CD4-positive, alpha-beta T cell (primary cell): Measurements from ENCODE around the gene UPF3A. TPM values are rescaled to one million over a fixed set of nuclear protein-coding genes. Genes with fewer than 3 reads are reported as not detected.

Source experiments
- ATAC-seq: fragments of 200-7000 bp; cut with Tn5 transposase; one replicate; pipeline ENCODE4 v1.10.0; 2022; ENCODE audit warnings: mild to moderate bottlenecking; ENCODE audit not compliant: poor library complexity
- CTCF ChIA-PET: fragments of 350-600 bp; sonication (Branson Sonifier 250); formaldehyde crosslinking; loops from one replicate; lab custom pipeline; 2021; ENCODE audit warnings: antibody characterized with exemption, inconsistent platforms; lab: Charles Lee
- POLR2A ChIA-PET: fragments of 350-600 bp; sonication (Branson Sonifier 250); formaldehyde crosslinking; loops from one replicate; lab custom pipeline; 2021; ENCODE audit warnings: antibody characterized with exemption, inconsistent platforms; lab: Charles Lee
- DNase-seq, 14 experiments: peaks; one replicate each; pipeline ENCODE4 v3.0.0-alpha.2; 2013 to 2020; ENCODE audit warnings: mixed read lengths in 2 of 14
- H3K27ac ChIP-seq, 2 donors: one replicate each; pipeline versions ENCODE4 v1.5.1 to v1.7.0; 2013; ENCODE audit warnings: low read length in 2 of 2, low read depth in 1 of 2, mild to moderate bottlenecking in 1 of 2
- H3K27me3 ChIP-seq, 2 experiments: 1 replicate in 1 of 2; 2 replicates in 1 of 2; pipeline versions ENCODE4 v1.6.1 to v1.7.0; 2013; ENCODE audit warnings: low read length in 2 of 2, control low read depth in 1 of 2, mild to moderate bottlenecking in 1 of 2, moderate library complexity in 1 of 2; ENCODE audit not compliant: insufficient read depth in 2 of 2, control insufficient read depth in 1 of 2
- H3K36me3 ChIP-seq: one replicate; pipeline ENCODE4 v1.6.1; 2013; ENCODE audit warnings: low read length, control low read depth; ENCODE audit not compliant: insufficient read depth
- H3K4me1 ChIP-seq: one replicate; pipeline ENCODE4 v1.6.1; 2013; ENCODE audit warnings: low read length, control low read depth; ENCODE audit not compliant: insufficient read depth
- H3K4me3 ChIP-seq: one replicate; pipeline ENCODE4 v1.5.1; 2013; ENCODE audit warnings: mild to moderate bottlenecking, low read length, moderate library complexity
- H3K9me3 ChIP-seq, 2 experiments: 1 replicate in 1 of 2; 2 replicates in 1 of 2; pipeline versions ENCODE4 v1.6.1 to v1.7.0; 2013; ENCODE audit warnings: low read length in 2 of 2, mild to moderate bottlenecking in 2 of 2, control low read depth in 1 of 2, moderate library complexity in 1 of 2; ENCODE audit not compliant: control insufficient read depth in 1 of 2, insufficient read depth in 1 of 2
- H3K27ac Mint-ChIP-seq: one replicate; pipeline ENCODE4 v1.8.0; 2020; ENCODE audit warnings: mixed read lengths
- H3K27me3 Mint-ChIP-seq: one replicate; pipeline ENCODE4 v1.8.0; 2021; ENCODE audit warnings: mixed read lengths
- H3K36me3 Mint-ChIP-seq: one replicate; pipeline ENCODE4 v1.8.0; 2021; ENCODE audit warnings: low read depth, mixed read lengths
- H3K4me1 Mint-ChIP-seq: one replicate; pipeline ENCODE4 v1.8.0; 2021; ENCODE audit warnings: low read depth, mixed read lengths
- H3K4me3 Mint-ChIP-seq: one replicate; pipeline ENCODE4 v1.8.0; 2020; ENCODE audit warnings: mild to moderate bottlenecking, mixed read lengths
- H3K9me3 Mint-ChIP-seq: one replicate; pipeline ENCODE4 v1.8.0; 2020; ENCODE audit warnings: mixed read lengths
- intact Hi-C, 2 experiments: fragments of 100-400 bp; cut with DNase I in 1 of 2; cut with micrococcal nuclease in 1 of 2; formaldehyde crosslinking; loops; one replicate each; pipeline versions ENCODE4 v1.15.1 to v1.9.0; 2023 to 2025; cut with DNase I, micrococcal nuclease
- total RNA-seq, 174 experiments: library from RNA in 2 of 174; stranded (reverse) in 2 of 174; gene quantifications; one replicate each; pipeline ENCODE4 v1.2.3 and lab custom pipeline; 2021 to 2026
- TF ChIP-seq, protein P1 (sequence below): fragments of 200-600 bp; IDR thresholded peaks from one replicate; pipeline ENCODE4 v1.8.0; 2022; ENCODE audit warnings: antibody characterized with exemption, mild to moderate bottlenecking

UPF3A gene
- total RNA-seq, 2 experiments from 2014 or later = 31.8 TPM

DNA sequence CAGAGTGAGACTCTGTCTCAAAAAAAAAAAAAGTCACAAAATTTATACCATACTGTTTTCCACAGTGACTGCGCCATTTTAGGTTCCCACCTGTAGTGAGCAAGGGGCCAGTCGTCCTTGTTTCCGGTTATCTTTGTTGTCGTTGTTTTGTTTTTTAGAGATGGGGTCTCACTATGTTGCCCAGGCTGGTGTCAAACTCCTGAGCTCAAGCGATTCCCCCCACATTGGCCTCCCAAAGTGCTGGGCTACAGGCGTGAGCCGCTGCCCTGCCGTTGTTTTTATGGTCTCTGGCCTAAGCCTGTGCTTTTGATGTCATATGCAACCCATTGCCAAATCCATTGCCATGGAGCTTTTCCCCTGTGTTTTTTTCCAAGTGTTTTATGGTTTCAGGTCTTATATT lies 3.3 kb downstream of the UPF3A start:
- no peak for ATAC-seq
- Histone ChIP-seq H3K9me3 (no peaks in the 10 kb centered on the region), H3K36me3 (peaks cover 40% of the 10 kb centered on the region), H3K4me3 (no peak overlapping the region), H3K27me3 (no peaks in the 10 kb centered on the region), H3K27ac (no peak overlapping the region), H3K4me1 (peaks cover 33% of the 10 kb centered on the region)
- TF ChIP-seq, protein P1, sequence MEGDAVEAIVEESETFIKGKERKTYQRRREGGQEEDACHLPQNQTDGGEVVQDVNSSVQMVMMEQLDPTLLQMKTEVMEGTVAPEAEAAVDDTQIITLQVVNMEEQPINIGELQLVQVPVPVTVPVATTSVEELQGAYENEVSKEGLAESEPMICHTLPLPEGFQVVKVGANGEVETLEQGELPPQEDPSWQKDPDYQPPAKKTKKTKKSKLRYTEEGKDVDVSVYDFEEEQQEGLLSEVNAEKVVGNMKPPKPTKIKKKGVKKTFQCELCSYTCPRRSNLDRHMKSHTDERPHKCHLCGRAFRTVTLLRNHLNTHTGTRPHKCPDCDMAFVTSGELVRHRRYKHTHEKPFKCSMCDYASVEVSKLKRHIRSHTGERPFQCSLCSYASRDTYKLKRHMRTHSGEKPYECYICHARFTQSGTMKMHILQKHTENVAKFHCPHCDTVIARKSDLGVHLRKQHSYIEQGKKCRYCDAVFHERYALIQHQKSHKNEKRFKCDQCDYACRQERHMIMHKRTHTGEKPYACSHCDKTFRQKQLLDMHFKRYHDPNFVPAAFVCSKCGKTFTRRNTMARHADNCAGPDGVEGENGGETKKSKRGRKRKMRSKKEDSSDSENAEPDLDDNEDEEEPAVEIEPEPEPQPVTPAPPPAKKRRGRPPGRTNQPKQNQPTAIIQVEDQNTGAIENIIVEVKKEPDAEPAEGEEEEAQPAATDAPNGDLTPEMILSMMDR = no peak
- CTCF ChIA-PET = no interaction called here
- H3K36me3 Mint-ChIP-seq = peaks cover 79% of the 10 kb centered on the region
- intact Hi-C loops = no loop called here
- POLR2A ChIA-PET = interaction anchor here (0.6 kb wide), 1 partner anchor 34 kb away, joined by 3 read pairs; no protein-coding TSS in a partner anchor
- DNase-seq = no peak
- H3K27me3 Mint-ChIP-seq = no peaks in the 10 kb centered on the region
- H3K9me3 Mint-ChIP-seq = no peaks in the 10 kb centered on the region
- H3K4me3 Mint-ChIP-seq = peak overlapping the region; percentile 61
- H3K4me1 Mint-ChIP-seq = peaks cover 57% of the 10 kb centered on the region
- peak overlapping the region; percentile 51 for H3K27ac Mint-ChIP-seq

DNA sequence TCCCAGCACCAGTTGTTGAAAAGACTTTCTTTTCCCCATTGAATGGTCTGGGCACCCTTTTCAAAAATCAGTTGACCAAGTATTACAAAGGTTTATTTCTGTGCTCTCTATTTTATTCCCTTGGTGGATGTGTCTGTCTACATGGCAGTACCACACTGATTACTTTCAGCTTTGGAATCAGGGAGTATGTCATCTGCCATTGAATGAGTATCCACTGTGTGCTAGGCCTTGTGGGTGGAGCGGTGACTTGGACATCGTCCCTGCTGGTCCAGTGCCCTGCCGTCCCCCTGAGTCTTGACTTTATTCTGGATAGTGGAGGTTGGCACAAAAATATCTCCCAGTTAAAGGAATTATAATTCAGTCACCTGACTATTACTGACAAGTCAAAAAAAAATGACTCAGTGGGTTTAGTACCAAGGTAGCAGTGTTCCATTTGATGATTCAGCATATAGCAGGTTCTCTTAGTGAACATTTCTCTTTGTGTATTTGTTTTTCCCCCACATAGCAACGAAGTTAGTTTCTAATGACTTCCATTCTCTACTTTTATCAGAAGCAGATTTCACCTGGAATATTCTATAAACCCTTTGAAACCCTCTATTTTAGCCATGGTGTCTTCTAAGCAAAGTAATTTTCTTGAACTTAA lies 3.9 kb downstream of the UPF3A start:
- H3K27ac ChIP-seq = no peak overlapping the region
- H3K36me3 Mint-ChIP-seq = peaks cover 86% of the 10 kb centered on the region
- H3K9me3 Mint-ChIP-seq = no peaks in the 10 kb centered on the region

DNA sequence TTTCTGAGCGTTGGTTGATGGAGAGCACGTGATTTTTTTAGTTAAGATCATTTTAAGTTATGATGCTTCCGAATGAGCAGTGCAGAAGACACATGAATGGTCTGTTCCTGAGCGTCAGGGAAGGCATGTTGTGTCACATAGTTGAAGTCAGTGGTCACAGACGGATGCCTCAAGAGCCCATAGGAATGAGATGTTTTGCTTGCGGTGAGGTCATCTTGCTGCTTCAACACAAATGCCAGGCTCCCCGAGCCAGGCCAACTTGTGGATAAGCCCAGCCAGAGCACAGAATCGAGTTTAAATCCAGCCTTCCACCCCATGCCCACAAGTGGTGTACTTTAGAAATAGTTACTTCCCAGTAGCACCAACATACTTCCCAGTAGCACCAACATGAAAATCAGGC lies 5.4 kb downstream of the UPF3A start:
- H3K9me3 ChIP-seq = no peaks in the 10 kb centered on the region
- TF ChIP-seq, protein P1 = no peak
- no peak overlapping the region for H3K4me3 ChIP-seq
- H3K4me1 ChIP-seq = peaks cover 21% of the 10 kb centered on the region
- H3K4me1 Mint-ChIP-seq = peaks cover 44% of the 10 kb centered on the region
- DNase-seq (no peak), ATAC-seq (no peak)
- intact Hi-C loops = no loop called here
- peaks cover 53% of the 10 kb centered on the region for H3K36me3 ChIP-seq
- POLR2A ChIA-PET = no interaction called here
- no peaks in the 10 kb centered on the region for H3K9me3 Mint-ChIP-seq
- CTCF ChIA-PET = no interaction called here
- H3K27me3 Mint-ChIP-seq = no peaks in the 10 kb centered on the region
- no peak overlapping the region for H3K4me3 Mint-ChIP-seq
- no peak overlapping the region for H3K27ac ChIP-seq
- H3K36me3 Mint-ChIP-seq = peaks cover 94% of the 10 kb centered on the region
- no peak overlapping the region for H3K27ac Mint-ChIP-seq
- no peaks in the 10 kb centered on the region for H3K27me3 ChIP-seq

More for the DNA sequence above, 3.9 kb downstream of the UPF3A start:
- Histone ChIP-seq H3K27me3 (no peaks in the 10 kb centered on the region), H3K4me3 (no peak overlapping the region), H3K4me1 (peaks cover 29% of the 10 kb centered on the region), H3K9me3 (no peaks in the 10 kb centered on the region), H3K36me3 (peaks cover 45% of the 10 kb centered on the region)
- TF ChIP-seq, protein P1 = no peak
- CTCF ChIA-PET = no interaction called here
- DNase-seq = no peak
- POLR2A ChIA-PET = no interaction called here
- no peaks in the 10 kb centered on the region for H3K27me3 Mint-ChIP-seq
- no peak for ATAC-seq
- H3K4me3 Mint-ChIP-seq = peak overlapping the region; percentile 61
- H3K4me1 Mint-ChIP-seq = peaks cover 51% of the 10 kb centered on the region
- intact Hi-C loops = no loop called here
- peak overlapping the region; percentile 51 for H3K27ac Mint-ChIP-seq
